HEK293 (cell line): Measurements from ENCODE around the gene ADRB1.
A peak's percentile ranks its signal among the peaks of the same experiment; 100 is the strongest.

Source experiments
- CTCF ChIA-PET: fragments of 350-600 bp; formaldehyde crosslinking; extraction: SDS; loops from one replicate; lab custom pipeline; 2021; ENCODE audit warnings: antibody characterized with exemption; lab: Yijun Ruan, JAX
- POLR2A ChIA-PET: fragments of 300-600 bp; formaldehyde crosslinking; extraction: SDS; loops from one replicate; lab custom pipeline; 2020; ENCODE audit warnings: antibody characterized with exemption, inconsistent platforms; lab: Yijun Ruan, JAX
- H3K27ac ChIP-seq: fragments of 200-500 bp; sonication (Bioruptor generic); 2 replicates; pipeline ENCODE4 v1.5.1; 2014; ENCODE audit warnings: low read depth, low read length, control low read depth, inconsistent platforms; ENCODE audit errors: extremely low read depth
- H3K36me3 ChIP-seq, 2 experiments: fragments of 200-500 bp in 1 of 2; sonication (Bioruptor generic) in 1 of 2; 1 replicate in 1 of 2; 2 replicates in 1 of 2; pipeline ENCODE4 v1.5.1; 2014 to 2017; ENCODE audit warnings: inconsistent platforms in 2 of 2, low read length in 2 of 2; ENCODE audit not compliant: control insufficient read depth in 2 of 2, insufficient read depth in 1 of 2
- H3K4me1 ChIP-seq: fragments of 200-500 bp; sonication (Bioruptor generic); 2 replicates; pipeline ENCODE4 v1.5.1; 2014; ENCODE audit warnings: mild to moderate bottlenecking, low read length, inconsistent platforms; ENCODE audit not compliant: control insufficient read depth, insufficient read depth
- H3K4me3 ChIP-seq: 2 replicates; pipeline ENCODE4 v1.5.1; 2011; ENCODE audit warnings: low read depth, mild to moderate bottlenecking, control low read depth, low read length, moderate library complexity
- H3K9me3 ChIP-seq: fragments of 200-500 bp; sonication (Bioruptor generic); 2 replicates; pipeline ENCODE4 v1.5.1; 2014; ENCODE audit warnings: low read depth, low read length, inconsistent platforms; ENCODE audit not compliant: control insufficient read depth, insufficient read depth
- AEBP2 ChIP-seq: fragments of 450-650 bp; formaldehyde crosslinking; IDR thresholded peaks from 2 replicates; pipeline ENCODE4 v1.5.1; 2016; ENCODE audit warnings: missing biosample characterization, missing genetic modification characterization, borderline replicate concordance
- ATF2 ChIP-seq: fragments of 450-650 bp; formaldehyde crosslinking; IDR thresholded peaks from 2 replicates; pipeline ENCODE4 v1.5.1; 2016; ENCODE audit warnings: missing biosample characterization, missing genetic modification characterization, low read depth
- HIC1 ChIP-seq: fragments of 450-650 bp; formaldehyde crosslinking; IDR thresholded peaks from 2 replicates; pipeline ENCODE4 v1.5.1; 2016; ENCODE audit warnings: missing biosample characterization, missing genetic modification characterization
- PRDM1 ChIP-seq: fragments of 450-650 bp; formaldehyde crosslinking; IDR thresholded peaks from 2 replicates; pipeline ENCODE4; 2016; ENCODE audit warnings: missing biosample characterization, missing genetic modification characterization
- SCRT2 ChIP-seq: fragments of 450-650 bp; formaldehyde crosslinking; IDR thresholded peaks from 2 replicates; pipeline ENCODE4 v1.5.1; 2016; ENCODE audit warnings: missing biosample characterization, missing genetic modification characterization
- ZBTB17 ChIP-seq: fragments of 450-650 bp; formaldehyde crosslinking; IDR thresholded peaks from 2 replicates; pipeline ENCODE4 v1.5.1; 2016; ENCODE audit warnings: missing biosample characterization, missing genetic modification characterization
- ZFP41 ChIP-seq: fragments of 450-650 bp; formaldehyde crosslinking; IDR thresholded peaks from 2 replicates; pipeline ENCODE4 v1.5.1; 2016; ENCODE audit warnings: missing biosample characterization, missing genetic modification characterization, borderline replicate concordance
- ZFP69B ChIP-seq: fragments of 450-650 bp; formaldehyde crosslinking; IDR thresholded peaks from 2 replicates; pipeline ENCODE4 v1.5.1; 2016; ENCODE audit warnings: missing biosample characterization, missing genetic modification characterization
- ZNF10 ChIP-seq: fragments of 450-650 bp; formaldehyde crosslinking; IDR thresholded peaks from 2 replicates; pipeline ENCODE4 v1.5.1; 2017; ENCODE audit warnings: missing biosample characterization, missing genetic modification characterization
- ZNF148 ChIP-seq: fragments of 450-650 bp; formaldehyde crosslinking; IDR thresholded peaks from 2 replicates; pipeline ENCODE4 v1.5.0; 2017; ENCODE audit warnings: missing biosample characterization, missing genetic modification characterization, borderline replicate concordance
- ZNF157 ChIP-seq: fragments of 450-650 bp; formaldehyde crosslinking; IDR thresholded peaks from 2 replicates; pipeline ENCODE4 v1.5.1; 2016; ENCODE audit warnings: missing biosample characterization, missing genetic modification characterization
- ZNF223 ChIP-seq: fragments of 450-650 bp; formaldehyde crosslinking; IDR thresholded peaks from 2 replicates; pipeline ENCODE4 v1.5.1; 2016; ENCODE audit warnings: missing biosample characterization, missing genetic modification characterization
- ZNF311 ChIP-seq: fragments of 450-650 bp; formaldehyde crosslinking; IDR thresholded peaks from 2 replicates; pipeline ENCODE4 v1.5.1; 2017; ENCODE audit warnings: missing biosample characterization, missing genetic modification characterization, borderline replicate concordance
- ZNF624 ChIP-seq: fragments of 450-650 bp; formaldehyde crosslinking; IDR thresholded peaks from 2 replicates; pipeline ENCODE4 v1.5.1; 2017; ENCODE audit warnings: missing biosample characterization, missing genetic modification characterization
- ZNF701 ChIP-seq: fragments of 450-650 bp; formaldehyde crosslinking; IDR thresholded peaks from 2 replicates; pipeline ENCODE4 v1.5.1; 2016; ENCODE audit warnings: missing biosample characterization, missing genetic modification characterization
- ZNF792 ChIP-seq: fragments of 450-650 bp; formaldehyde crosslinking; IDR thresholded peaks from 2 replicates; pipeline ENCODE4 v1.5.1; 2016; ENCODE audit warnings: missing biosample characterization, missing genetic modification characterization

ADRB1 gene

GRCh38 chr10:114044247-114045135 is 825 bp downstream of the ADRB1 start (continued):
- TF ChIP-seq HIC1 (tag by site-specific recombination), result no peak

GRCh38 chr10:114045136-114046086 is 1.7 kb downstream of the ADRB1 start:
- no peaks in the 10 kb centered on the region for H3K36me3 ChIP-seq
- CTCF ChIA-PET, result no interaction called here
- H3K4me3 ChIP-seq, result no peak overlapping the region
- 0 out of 2 replicates have a peak, but pooled peaks cover 2% of the 10 kb centered on the region for H3K4me1 ChIP-seq
- TF ChIP-seq ZNF792 (tag by site-specific recombination) (no peak), ZNF10 (no peak), ZFP41 (tag by site-specific recombination) (no peak), AEBP2 (tag by site-specific recombination) (no peak), ZNF148 (tag by site-specific recombination) (no peak), ZNF311 (no peak), SCRT2 (no peak), ZNF223 (no peak), ZNF624 (tag by site-specific recombination) (no peak), ZNF701 (tag by site-specific recombination) (no peak), ATF2 (tag by site-specific recombination) (no peak), PRDM1 (tag by site-specific recombination) (peak; percentile 73; the same call in 1 of the 2 replicates), ZBTB17 (tag by site-specific recombination) (0 out of 2 replicates have a peak, but pooled peaks have one; percentile 11), ZNF157 (no peak), ZFP69B (no peak)
- H3K27ac ChIP-seq, result no peak overlapping the region
- no peaks in the 10 kb centered on the region for H3K9me3 ChIP-seq
- POLR2A ChIA-PET, result no interaction called here
